Dedifferentiated amniotic fluid mesenchymal stem cell (primary cell): ENCODE data around the gene IRX4.
"Not testable (repeated sequence)": the region's sequence is repeated elsewhere in the genome, so short reads cannot be mapped to it uniquely, and the experiment has no call there.

ENCODE experiments used
- DNase-seq: peaks from one replicate; pipeline ENCODE4 v3.0.0-alpha.2; 2016; ENCODE audit errors: extremely low spot score

Gene IRX4

DNA sequence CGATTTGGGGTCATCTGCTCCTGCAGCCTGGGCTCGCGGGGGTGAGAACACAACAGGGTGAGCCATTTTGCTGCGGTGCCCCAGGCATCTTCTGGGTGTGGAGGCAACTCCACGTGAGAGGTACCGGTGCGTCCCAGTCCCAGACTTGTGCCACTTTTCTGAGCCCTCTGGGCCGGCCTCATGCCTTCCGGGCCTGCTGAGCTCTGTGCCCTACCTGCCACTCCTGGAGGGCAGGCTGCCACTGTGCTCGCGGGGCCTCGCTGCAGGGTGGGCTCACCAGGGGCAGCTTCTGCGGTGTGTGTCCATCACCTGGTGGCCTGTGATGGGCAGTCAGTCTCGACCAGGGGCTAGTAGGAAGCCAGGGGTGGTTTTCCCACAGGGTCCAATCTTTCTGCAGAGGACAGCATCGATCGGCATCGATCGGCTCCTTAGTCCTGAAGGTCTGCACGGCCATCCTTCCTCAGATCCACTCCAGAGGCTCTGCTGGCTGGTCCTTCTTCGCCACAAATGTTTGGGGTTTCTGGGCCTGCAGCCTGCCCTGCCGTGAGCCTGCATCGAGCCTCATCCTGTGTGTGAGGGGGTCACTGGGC, 22.6 kb downstream of the IRX4 start:
- DNase-seq = no peak

DNA sequence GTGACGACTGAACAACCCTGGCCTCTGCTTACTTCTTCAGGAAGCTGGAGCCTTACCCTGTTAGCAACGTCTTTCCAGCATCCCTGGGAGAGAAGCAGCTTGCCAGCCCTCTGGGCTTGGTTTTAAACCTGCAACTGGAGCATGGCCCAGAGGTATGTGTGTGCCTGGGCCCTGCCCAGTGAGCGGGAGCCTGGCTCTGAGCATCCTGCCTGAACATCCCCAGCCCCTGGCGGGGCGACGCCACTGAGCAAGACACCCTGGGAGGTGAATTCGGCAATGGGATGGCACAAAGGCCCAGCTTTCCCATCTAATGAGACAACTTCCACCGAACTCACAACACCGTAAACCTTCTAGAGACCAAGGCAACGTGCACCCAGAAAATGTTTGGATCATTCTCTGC, 23.6 kb downstream of the IRX4 start:
- no peak for DNase-seq

DNA sequence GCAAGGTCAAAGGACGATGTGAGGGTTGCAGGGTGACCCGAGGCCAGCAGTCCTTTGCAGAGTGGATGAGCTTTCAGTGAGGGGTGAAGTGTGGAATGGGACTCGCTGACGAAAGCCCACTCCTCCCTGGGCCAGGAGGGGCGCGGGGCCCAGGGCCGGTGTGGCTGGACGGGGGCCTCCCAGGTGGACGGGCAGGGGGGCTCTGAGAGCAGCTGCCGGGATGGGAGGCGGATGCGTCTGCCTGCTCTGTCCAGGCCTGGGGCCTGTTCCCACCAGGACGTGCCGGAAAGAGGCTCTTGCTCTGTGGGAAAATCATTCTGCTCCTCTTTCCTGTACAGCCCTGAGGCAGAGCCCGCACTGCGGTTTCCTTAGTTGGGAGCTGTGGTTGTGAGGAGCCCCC, 24.3 kb downstream of the IRX4 start:
- no peak for DNase-seq

DNA sequence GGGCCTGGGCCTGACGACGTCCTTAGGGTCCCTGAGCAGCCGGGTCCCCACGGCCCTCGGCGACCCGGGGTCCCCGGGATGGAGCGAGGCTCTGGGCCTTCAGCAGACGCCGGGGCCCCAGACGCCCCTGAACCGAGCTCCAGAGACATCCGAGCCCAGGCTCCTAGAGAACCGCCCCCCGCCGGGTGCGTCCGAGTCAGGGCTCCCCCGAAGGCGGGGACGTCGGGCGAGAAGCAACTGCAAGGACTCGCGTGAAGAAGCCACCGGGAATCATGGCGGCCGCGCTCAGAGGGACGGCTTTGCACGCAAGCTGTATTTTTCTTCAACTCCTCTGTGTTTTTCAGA, 25.5 kb downstream of the IRX4 start:
- no peak for DNase-seq

DNA sequence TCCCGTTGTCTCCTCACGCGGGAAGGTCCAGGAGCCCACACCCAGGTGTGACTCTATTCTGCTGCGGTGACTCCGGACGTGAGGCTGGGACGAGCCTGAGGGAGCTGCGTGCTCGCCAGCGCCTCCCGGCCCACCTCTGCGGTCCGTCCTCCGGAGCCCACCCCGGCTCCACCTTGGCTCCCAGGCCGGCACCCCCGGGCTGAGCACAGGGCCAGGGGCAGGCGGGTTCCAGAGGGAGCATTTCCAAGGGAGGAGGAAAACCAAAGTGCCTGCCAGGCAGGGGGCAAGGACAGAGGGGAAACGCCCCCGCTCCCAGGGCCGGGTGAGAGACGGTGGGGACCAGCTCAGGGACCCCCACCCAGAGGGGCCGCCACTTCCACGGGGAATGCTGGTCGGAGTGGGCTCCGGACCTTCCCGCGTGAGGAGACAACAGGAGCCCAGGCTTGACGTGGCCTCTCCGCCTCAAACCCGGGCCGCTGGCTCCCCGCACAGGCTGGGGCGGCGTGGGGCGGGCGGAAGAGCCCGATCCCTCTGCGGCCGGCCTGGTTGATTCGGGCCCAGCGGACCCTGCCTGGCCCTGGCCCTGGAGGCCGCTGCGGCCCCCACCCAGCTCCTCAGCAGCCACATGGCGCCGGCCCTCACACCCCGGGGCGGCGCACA, 26.0 kb downstream of the IRX4 start:
- no peak for DNase-seq

DNA sequence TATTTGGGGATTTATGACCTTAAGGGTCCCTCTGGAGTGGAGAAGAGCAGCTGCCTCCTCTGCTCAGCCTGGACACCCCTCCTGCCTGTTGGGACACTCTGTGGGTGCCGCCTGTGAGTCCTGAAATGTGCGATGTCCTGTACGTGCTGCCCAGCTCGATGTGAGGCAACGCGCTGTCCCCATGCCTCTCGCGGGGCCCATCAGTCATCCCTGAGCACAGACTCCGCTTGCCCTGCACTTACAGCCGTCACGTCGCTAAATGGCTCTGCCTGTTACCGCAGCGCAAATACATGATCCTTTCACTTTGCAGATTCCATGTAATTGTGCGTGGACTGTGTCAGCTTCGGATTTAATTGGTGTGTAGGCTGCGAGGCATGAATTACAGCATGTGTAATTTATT, 27.1 kb downstream of the IRX4 start:
- no peak for DNase-seq

DNA sequence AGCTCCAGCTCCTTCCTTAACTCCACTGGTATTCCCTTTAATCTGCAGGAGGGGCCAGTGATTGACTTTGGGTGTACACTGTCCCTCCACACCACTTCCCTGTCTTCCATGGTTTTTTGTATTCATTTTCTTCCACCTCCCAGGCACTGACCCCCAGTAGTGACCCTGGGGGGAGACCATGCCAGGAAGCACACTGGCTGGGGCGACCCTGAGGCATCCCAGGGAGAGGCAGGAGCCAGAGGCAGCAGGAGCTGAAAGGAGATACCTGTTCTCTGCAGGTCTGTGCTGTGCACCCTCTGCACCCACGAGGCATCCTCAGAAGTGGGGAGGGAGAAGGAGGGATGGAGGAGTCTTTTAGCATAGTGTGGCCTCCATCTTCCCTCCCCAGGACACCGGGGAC, 27.6 kb downstream of the IRX4 start:
- DNase-seq = no peak

DNA sequence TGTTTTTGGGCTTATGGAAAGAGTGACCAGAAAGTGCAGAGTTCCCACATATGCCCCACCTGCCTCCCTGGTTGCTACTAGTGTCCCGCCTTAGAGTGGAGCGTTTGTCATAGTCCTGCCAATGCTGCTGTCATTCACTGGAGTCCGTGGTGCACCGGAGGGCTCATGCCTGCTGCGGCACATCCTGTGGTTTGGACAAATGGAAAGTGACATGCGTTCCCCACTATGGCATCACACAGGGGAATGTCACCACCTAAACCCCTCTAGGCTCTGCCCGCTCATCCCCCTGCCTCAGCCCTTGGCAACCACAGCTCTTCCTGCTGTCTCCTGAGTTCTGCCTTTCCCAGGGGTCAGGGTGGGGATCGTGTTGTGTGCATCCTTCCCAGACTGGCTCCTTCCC, 29.2 kb downstream of the IRX4 start:
- no peak for DNase-seq

DNA sequence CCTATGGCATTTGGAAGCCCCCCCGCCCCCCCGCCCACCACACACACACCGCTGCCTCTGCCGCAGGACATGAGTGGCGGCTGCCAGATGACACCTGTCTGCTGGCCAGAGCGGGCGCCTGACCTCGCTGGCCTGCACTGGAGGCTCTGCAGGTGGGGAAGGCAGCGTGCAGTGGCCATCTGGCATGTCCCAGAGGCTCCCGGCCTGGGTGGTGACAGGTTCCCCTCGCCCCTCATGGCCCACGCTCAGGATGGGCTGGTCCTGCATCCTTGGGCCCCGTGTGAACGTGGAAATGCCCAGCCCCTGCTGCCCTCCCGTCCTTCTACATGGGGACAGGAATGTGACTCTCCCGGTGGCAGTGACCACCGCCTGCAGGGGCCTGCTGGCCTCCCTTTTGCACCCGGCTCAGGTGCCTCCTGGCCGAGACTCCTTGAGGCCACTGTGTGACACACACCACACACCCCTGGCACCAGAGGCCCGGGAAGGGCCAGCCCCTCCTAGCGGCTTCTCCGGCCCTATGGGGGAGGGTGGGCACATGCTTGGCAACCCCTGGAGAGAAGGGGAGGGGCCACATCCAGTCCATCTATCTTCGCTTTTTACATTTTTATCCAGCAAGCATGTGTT, 30.3 kb downstream of the IRX4 start:
- DNase-seq = no peak

DNA sequence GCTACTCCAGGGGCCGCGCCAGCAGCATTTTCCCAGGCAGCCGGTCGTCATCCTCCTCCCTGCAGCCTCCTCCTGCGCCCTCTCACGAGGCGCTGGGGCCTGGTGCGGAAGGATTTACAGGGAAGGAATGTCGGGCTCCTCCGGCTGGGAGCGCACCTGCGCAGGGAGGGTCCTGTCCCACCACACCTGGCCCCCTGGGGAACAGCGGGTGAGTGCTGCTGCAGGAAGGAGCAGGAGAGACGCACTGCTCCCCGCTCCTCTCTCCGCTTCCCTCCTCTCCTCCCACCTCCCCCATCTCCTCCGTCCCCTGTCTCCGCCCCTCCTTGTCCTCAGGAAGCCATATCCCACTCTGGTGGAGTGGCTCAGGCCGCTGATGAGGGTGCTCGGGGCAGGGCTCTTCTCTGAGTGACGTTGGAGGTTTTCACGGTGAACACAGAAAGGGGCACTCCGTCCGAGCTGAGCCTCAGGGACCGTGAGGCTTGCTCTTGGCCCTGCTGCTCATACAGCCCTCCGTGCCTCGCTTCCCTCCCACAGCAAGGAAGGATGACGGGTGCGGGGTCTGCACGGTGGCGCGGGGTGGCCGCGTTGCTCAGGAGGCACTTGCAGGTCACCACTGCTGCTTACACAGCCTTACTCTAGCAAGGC, 31.3 kb downstream of the IRX4 start:
- DNase-seq = no peak

DNA sequence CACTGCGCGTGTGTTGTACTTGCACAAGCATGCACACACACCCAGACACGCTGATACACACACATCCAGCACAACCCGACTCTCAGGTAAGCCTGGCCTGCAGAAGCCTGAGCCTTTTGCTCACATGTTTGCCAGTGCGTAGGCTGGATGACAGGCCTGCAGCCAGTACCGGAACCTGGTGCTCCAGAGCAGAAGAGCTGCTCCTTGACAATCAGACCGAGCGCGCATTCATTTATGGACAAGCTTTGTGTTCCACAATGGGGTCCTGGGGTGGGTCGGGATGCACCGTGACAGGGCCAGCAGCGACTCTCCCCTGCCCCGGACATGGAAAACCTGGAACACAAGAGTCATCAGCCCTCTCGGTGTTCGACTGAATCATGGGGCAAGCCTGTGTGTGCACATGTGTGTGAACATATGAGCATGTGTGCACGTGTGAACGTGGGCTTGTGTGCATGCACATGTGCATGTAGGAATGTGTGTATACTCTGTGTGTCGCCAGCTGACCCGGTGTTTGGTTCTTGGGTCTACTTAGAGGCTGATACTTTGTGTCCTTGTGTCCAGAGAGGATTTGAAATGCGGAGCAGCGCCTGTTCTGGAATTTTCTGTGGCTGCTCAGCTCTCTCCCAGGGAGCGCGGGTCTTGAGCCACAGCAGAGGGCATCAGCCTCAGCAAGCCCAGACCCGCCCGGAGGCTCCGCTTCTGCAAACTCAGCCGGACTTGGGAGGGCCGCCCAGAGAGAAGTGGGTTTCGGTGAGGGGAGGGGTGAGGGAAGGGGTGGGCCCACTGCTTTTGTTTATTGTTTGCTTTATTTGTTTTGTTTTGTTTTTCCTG, 32.2 kb downstream of the IRX4 start:
- DNase-seq = no peak

DNA sequence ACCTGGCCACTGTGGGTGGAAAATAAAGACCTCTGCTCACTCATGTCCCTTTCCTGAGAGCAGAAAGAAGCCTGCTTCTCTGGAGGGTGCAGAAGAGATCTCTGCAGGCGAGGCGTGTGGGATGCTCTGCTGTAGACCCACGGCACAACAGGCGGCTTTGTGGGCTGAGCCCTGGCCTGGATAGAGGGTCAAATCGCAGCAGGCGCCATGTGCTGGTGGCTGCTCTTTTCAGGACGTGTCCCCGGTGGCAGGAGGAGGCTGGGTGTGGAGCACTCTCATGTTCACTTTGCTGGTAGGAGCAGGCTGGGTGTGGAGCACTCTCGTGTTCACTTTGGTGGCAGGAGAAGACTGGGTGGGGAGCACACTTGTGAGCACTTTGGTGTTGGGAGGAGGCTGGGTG, 35.1 kb downstream of the IRX4 start:
- no peak for DNase-seq

DNA sequence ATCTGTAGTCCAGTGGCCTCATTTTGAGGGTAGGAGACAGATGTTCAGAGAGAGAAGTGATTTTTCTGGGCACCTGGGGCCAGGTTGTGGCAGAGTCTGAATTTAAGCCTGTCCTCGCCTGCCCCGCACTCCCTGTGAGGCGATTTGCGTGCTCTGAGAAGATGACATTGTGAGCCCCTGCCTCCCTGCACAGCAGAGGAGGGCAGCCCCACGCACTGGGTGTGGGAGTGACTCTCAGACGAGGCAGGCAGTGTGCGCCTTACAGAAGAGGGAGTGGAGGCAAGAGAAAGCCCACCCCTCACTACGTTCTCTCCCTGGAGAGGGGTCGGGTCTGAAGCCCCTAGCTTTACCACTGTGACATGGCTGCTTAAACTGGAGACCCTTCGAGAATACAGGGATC, 35.7 kb downstream of the IRX4 start:
- DNase-seq = no peak

DNA sequence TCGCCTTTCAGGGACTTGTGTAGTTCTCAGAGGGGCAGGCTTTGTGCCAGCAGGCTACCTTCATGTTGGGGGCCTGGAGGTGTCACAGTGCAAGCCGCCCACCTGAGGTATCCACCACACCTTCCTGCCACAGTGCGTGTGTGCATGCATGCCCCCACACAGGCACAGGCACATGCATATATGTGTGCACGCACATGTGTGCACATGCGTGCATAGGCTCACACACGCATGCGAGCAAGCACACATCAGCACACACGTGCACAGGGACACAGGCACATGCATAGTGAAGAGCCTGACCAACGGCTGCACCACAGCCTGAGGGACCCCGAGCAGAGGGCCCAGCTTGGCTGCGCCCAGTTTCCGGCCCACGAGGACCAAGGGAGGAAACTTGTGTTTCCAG, 36.1 kb downstream of the IRX4 start:
- no peak for DNase-seq

DNA sequence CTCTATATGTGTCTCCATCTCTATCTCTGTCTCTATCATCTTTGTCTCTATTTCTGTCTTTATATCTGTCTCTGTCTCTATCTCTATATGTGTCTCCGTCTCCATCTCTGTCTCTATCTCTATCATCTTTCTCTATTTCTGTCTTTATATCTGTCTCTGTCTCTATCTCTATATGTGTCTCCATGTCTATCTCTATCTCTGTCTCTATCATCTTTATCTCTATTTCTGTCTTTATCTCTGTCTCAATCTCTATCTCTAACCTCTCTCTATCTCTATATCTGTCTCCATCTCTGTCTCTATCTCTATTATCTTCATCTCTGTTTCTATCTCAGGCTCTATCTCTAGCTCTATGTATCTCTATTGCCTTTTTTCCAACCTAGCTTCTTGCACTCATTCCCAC, 37.0 kb downstream of the IRX4 start:
- DNase-seq = no peak

DNA sequence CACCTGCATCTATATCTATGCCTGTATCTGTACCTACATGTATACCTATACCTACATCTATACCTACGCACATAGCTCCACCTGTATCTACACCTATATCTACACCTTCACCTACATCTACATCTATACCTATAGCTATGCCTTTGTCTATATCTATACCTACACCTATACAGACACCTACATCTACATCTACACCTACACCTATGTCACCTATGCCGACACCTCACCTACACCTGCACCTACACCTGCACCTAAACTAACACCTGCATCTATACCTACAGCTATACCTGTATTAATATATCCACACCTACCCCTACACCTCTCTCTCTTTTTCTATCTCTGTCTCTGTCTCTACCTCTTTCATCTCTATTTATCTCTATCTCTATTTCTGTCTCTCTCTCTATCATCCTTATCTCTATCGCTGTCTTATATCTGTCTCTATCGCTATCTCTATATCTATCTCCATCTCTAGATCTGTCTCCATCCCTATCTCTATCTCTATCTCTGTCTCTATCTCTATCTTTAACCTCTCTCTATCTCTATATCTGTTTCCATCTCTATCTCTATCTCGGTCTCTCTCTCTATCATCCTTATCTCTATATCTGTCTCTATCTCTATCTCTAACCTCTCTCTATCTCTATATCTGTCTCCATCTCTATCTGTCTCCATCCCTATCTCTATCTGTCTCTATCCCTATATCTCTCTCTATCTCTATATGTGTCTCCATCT, 37.9 kb downstream of the IRX4 start:
- DNase-seq = no peak

DNA sequence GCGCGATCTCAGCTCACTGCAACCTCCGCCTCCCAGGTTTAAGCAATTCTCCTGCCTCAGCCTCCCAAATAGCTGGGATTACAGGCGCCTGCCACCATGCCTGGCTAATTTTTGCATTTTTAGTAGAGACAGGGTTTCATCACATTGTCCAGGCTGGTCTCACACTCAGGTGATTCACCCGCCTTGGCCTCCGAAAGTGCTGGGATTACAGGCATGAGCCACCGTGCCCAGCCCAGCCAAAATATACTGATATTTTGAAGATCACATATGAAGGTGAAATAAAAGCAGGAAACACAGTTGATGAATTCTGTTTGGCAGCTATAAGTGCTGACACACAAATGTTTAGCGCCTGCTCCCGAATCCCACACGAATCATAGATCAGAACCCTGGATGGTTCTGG, 39.0 kb downstream of the IRX4 start:
- DNase-seq = not testable (repeated sequence)

DNA sequence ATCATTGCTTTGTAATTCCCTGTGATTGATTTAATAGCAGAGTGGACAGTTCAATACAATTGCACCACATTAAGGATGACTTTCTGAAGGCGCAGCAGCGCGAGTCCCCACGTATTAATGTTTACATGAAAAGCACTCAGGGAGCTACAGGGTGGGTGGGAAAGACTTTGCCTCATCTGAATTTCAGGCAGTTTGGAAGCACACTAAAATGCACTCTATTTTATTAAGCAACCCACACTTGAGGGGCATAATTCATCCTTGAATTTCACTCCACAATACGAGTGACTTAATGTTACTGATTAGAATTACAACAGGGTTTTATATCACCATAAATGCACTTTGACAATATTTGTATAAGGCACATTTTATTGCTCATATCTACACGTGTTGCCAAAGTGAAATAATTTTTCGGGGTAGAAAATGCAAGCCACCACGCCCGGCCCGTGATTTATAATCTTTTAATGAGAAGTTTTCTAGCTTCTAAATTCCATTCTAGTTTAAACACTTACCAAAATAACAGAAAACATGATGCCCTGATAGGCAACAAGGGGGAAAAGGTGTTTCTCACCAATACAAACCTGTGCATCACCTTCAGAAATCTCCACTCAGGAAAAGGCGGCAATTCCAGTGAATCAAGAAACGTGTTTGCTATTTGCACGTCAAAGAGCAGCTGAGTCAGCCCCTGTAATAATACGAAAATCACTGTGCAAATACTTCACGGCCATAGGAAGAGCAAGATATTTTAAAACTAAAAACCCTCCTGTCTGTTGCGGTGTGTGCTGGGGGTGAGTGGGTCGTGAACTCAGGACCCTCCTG, 40.5 kb downstream of the IRX4 start:
- no peak for DNase-seq

DNA sequence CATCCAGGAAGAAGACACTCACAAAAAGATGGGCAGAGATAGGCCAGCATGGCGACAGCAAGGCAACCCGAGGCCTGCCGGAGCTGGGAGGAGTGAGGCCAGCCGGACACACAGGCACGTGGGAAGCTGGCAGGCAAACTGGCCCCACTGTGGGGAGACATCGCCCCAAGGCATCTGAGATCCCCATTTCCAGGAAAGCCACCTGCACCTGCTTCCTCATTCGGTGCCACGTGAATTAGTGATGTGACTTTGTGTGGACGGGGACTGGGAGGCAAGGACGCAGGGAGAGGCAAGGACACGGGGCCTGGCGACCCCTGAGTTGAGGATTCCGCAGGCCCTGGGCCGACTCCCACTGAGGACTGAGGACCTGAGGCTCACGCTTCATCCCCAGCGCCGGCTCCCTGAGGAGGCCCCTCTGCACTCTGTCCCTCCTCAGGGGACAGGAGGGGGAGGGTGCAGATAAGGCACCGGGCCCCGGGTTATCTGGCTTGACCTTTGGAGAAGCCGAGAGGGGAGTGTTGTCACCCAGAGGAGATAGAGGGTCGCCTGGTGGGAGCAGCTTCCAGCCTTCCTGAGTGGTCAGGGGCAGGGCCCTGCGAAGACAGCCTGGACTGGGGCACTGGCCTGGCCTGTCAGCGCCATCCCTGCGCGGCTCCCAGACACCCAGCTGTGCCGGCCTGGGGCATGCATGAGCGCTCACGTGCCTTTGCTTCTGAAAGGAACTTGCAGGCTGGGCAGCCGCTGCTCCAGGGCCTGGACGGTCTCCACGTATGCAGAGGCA, 41.8 kb downstream of the IRX4 start:
- no peak for DNase-seq

DNA sequence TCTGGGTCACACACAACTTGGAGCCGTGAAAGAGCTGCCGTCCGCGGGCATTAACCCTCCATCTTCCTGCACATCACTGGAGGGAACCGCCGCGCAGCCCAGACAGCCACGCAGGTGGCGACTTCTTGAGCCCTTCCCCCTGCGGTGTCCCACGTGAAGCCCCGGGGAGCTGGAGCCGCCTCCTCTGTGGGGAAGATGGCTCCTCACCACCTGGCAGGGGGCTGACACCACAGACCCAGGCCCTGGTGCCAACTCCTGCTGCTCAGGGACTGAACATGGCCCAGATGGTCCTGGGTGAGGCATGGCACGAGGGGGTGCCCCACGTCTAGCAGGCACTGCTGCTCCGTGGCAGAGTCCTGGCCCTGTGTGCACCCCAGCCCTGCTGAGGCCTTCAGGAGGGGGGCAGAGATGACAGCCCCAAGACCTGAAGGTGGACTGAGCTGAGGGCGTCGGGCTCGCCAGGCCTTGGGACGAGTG, 42.6 kb downstream of the IRX4 start:
- DNase-seq = no peak
